GM23248 (cell line): ENCODE data around the gene ATIC. TPM values are rescaled to one million over a fixed set of nuclear protein-coding genes. Genes with fewer than 3 reads are reported as not detected.

ENCODE experiments used
- DNase-seq: peaks from one replicate; pipeline ENCODE4 v3.0.0-alpha.2; 2015
- H2AFZ ChIP-seq: fragments of 200-600 bp; sonication (generic); 2 replicates; pipeline ENCODE4 v1.6.1; 2016; ENCODE audit warnings: antibody characterized with exemption
- H3F3A ChIP-seq: fragments of 200-600 bp; sonication (generic); 2 replicates; pipeline ENCODE4 v1.6.1; 2016; ENCODE audit warnings: mild to moderate bottlenecking, antibody characterized with exemption, mixed run types; ENCODE audit not compliant: insufficient read depth
- H3K27ac ChIP-seq: fragments of 200-600 bp; sonication (generic); 2 replicates; pipeline ENCODE4 v1.5.1; 2016; ENCODE audit warnings: mild to moderate bottlenecking
- H3K27me3 ChIP-seq: fragments of 200-600 bp; sonication (generic); replicated peaks from 2 replicates; pipeline ENCODE4 v1.6.1; 2016; ENCODE audit warnings: mild to moderate bottlenecking; ENCODE audit not compliant: insufficient read depth
- H3K36me3 ChIP-seq: fragments of 200-600 bp; sonication (generic); 2 replicates; pipeline ENCODE4 v1.6.1; 2016; ENCODE audit warnings: low read depth, mild to moderate bottlenecking
- H3K4me1 ChIP-seq: fragments of 200-600 bp; sonication (generic); 2 replicates; pipeline ENCODE4 v1.6.1; 2016; ENCODE audit warnings: mild to moderate bottlenecking; ENCODE audit not compliant: insufficient read depth
- H3K4me2 ChIP-seq: fragments of 200-600 bp; sonication (generic); one replicate; pipeline ENCODE4 v1.6.1; 2016; ENCODE audit warnings: mild to moderate bottlenecking; ENCODE audit not compliant: unreplicated experiment
- H3K4me3 ChIP-seq: fragments of 200-600 bp; sonication (generic); 2 replicates; pipeline ENCODE4 v1.5.1; 2016; ENCODE audit warnings: mild to moderate bottlenecking
- H3K79me2 ChIP-seq: fragments of 200-600 bp; sonication (generic); 2 replicates; pipeline ENCODE4 v1.6.1; 2016; ENCODE audit warnings: mild to moderate bottlenecking; ENCODE audit not compliant: insufficient read depth
- H3K9ac ChIP-seq: fragments of 200-600 bp; sonication (generic); 2 replicates; pipeline ENCODE4 v1.6.1; 2016; ENCODE audit warnings: mild to moderate bottlenecking
- H3K9me2 ChIP-seq: fragments of 200-600 bp; sonication (generic); 2 replicates; pipeline ENCODE4 v1.6.1; 2016; ENCODE audit warnings: mixed run types, mild to moderate bottlenecking, moderate library complexity; ENCODE audit not compliant: insufficient read depth
- H3K9me3 ChIP-seq: fragments of 200-600 bp; sonication (generic); one replicate; pipeline ENCODE4 v1.6.1; 2017; ENCODE audit warnings: low read depth
- H4K20me1 ChIP-seq: fragments of 200-600 bp; sonication (generic); 2 replicates; pipeline ENCODE4 v1.6.0; 2016; ENCODE audit not compliant: insufficient read depth
- EZH2 ChIP-seq: fragments of 200-600 bp; sonication (generic); IDR thresholded peaks from 2 replicates; pipeline ENCODE4 v1.6.1; 2018; ENCODE audit warnings: antibody characterized with exemption, mild to moderate bottlenecking; ENCODE audit not compliant: insufficient read depth, poor library complexity, severe bottlenecking
- EZH2phosphoT487 ChIP-seq: fragments of 200-600 bp; sonication (generic); IDR thresholded peaks from 2 replicates; pipeline ENCODE4 v1.6.1; 2018; ENCODE audit warnings: antibody characterized with exemption, moderate library complexity, mild to moderate bottlenecking, low read depth; ENCODE audit not compliant: insufficient read depth
- WGBS, 2 experiments: methylation state at CpG; one replicate each; pipeline ENCODE4 v1.1.6; 2015 to 2017; ENCODE audit warnings: low lambda C conversion rate in 2 of 2, low coverage in 1 of 2; ENCODE audit errors: missing lambda C conversion rate in 2 of 2; 5-methylcytosine and 5-hydroxymethylcytosine counted together
- in situ Hi-C: fragments of 300-500 bp; cut with MboI; formaldehyde crosslinking; loops from 2 replicates; pipeline ENCODE4 v1.15.0; 2020
- polyA plus RNA-seq: library from polyadenylated mRNA; unstranded; fragments of >200 nt; fragmentation: Nextera tagmentation; extraction: Ambion mirVana; gene quantifications from 2 replicates; pipeline ENCODE4 v1.2.1, GENCODE V29; 2016
- total RNA-seq: library from RNA; depleted of rRNA; stranded (reverse); fragments of >200 nt; shearing (Covaris generic); gene quantifications from 2 replicates; pipeline ENCODE4 v1.2.3, GENCODE V29; 2014

Gene ATIC
- total and polyA plus RNA-seq, 2 experiments from 2014 or later: 9.4 to 68.7 TPM

DNA sequence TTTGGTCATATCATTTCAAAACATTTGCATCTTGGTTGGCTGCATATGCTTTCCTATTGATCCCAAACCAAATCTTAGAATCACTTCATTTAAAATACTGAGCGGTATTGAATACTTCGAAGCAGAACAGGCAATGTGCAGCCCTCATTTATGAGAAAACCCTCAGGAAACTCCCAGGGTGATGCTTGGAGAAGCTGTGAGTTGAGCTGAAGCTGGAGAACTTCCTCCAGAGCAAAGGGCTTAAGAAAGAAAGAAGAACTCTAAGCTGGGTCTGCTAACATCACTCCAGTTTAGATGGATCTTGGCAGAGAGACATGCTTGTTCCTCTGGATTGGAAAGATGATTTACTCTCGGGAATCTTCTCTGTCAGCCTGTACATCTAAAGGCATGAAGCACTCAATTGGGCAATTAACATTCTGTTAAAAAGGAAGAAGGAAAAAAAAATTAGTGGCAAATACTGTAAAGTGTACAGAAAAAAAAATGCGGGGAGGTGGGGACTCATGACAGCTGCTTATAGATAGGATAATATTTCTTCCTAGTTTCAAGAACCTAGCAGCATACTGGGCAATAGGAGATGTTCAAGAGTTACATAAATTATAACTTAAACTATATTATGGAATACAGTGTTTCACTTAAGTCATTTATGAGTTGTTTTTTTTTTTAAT, 49.5 kb downstream of the ATIC start:
- no peaks in the 10 kb centered on the region for H3K9me3 ChIP-seq
- H3F3A ChIP-seq: peaks cover 99% of the 10 kb centered on the region
- H3K9ac ChIP-seq: peak overlapping the region; percentile 9; the same call in 1 of the 2 replicates
- H3K27me3 ChIP-seq: no peaks in the 10 kb centered on the region
- peak overlapping the region; percentile 70 for H3K27ac ChIP-seq
- no peak overlapping the region for H3K4me2 ChIP-seq
- H2AFZ ChIP-seq: no peak overlapping the region
- H3K4me1 ChIP-seq: peaks cover 18% of the 10 kb centered on the region; the same call in 1 of the 2 replicates
- H3K79me2 ChIP-seq: no peaks in the 10 kb centered on the region
- H4K20me1 ChIP-seq: peaks cover 1% of the 10 kb centered on the region; the same call in 1 of the 2 replicates
- peaks cover 71% of the 10 kb centered on the region for H3K36me3 ChIP-seq
- no peaks in the 10 kb centered on the region for H3K9me2 ChIP-seq
- no peak overlapping the region for H3K4me3 ChIP-seq
- WGBS, 2 experiments: 73 to 76% methylated on average over 4 of the region's 4 CpGs
- TF ChIP-seq EZH2: no peak
- no peak for TF ChIP-seq EZH2phosphoT487
- DNase-seq: peak; percentile 30
- in situ Hi-C loops: no loop called here

DNA sequence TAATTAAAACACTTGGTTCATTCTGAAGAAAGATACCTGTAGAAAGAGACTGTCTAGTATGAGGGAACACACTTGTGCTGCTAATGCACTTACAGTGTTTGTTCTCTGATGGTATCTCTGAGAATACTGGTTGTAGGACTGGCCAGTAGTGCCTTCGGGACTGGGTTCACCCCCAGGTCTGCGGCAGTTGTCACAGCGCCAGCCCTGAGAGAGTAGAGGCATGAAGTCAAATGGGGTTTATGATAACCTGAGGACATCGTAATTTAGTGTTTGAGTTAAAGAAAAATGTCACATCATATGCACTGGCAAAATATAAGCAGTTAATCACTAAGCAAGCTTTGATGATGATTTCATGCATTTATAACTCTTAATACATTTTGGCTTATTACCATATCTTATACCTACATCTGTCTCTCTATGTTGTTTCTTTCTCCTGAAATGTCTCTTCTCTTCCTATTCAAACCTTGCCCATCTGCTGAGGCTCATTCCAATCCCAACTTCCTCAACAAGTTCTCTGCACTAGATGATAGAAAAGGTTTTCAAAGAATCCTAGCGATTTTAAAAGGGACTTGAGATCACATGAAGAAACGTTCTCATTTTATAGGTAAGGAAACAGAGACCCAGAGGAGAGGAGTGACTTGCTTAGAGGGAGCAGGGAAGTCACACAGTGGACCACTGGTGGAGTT, 50.2 kb downstream of the ATIC start:
- in situ Hi-C loops: no loop called here
- DNase-seq: peak; percentile 40
- Histone ChIP-seq H3K36me3 (peaks cover 77% of the 10 kb centered on the region), H3K4me2 (no peak overlapping the region), H2AFZ (no peak overlapping the region), H4K20me1 (peaks cover 8% of the 10 kb centered on the region; the same call in 1 of the 2 replicates), H3K27me3 (no peaks in the 10 kb centered on the region), H3K27ac (peak overlapping the region; percentile 70), H3K9me3 (no peaks in the 10 kb centered on the region), H3K4me1 (peaks cover 24% of the 10 kb centered on the region), H3F3A (peaks cover 99% of the 10 kb centered on the region), H3K79me2 (no peaks in the 10 kb centered on the region), H3K9me2 (no peaks in the 10 kb centered on the region), H3K9ac (peak overlapping the region; percentile 9; the same call in 1 of the 2 replicates), H3K4me3 (no peak overlapping the region)
- no peak for TF ChIP-seq EZH2phosphoT487
- TF ChIP-seq EZH2: no peak
- 85 to 88% methylated on average over 6 of the region's 6 CpGs for WGBS, 2 experiments

DNA sequence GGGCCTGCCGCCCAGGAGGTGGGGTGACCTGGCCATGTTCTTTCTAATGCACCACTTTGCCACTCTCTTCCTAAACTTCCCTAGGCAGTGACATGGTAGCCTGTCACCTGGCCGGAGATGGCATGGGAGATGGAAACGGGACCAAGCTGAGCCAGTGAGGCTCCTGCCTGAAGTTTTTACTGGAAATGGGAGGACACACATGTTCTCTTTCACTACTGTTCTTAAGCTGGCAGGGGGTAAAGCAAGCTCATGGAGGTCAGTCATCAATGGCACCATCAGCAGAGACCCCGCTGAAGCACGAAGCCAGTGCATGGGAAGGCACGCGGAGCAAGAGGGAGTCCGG, 50.7 kb downstream of the ATIC start:
- peak; percentile 39 for DNase-seq
- Histone ChIP-seq H3K4me1 (peaks cover 28% of the 10 kb centered on the region), H3K36me3 (peaks cover 83% of the 10 kb centered on the region), H3K4me2 (no peak overlapping the region), H2AFZ (no peak overlapping the region), H3K9ac (no peak overlapping the region), H3K79me2 (no peaks in the 10 kb centered on the region), H3K27ac (peak overlapping the region; percentile 70), H4K20me1 (peaks cover 11% of the 10 kb centered on the region; the same call in 1 of the 2 replicates), H3F3A (peaks cover 99% of the 10 kb centered on the region), H3K27me3 (no peaks in the 10 kb centered on the region), H3K9me2 (no peaks in the 10 kb centered on the region), H3K4me3 (no peak overlapping the region), H3K9me3 (no peaks in the 10 kb centered on the region)
- in situ Hi-C loops: no loop called here
- WGBS, 2 experiments: 93 to 94% methylated on average over 8 of the region's 8 CpGs
- no peak for TF ChIP-seq EZH2phosphoT487
- TF ChIP-seq EZH2: no peak

DNA sequence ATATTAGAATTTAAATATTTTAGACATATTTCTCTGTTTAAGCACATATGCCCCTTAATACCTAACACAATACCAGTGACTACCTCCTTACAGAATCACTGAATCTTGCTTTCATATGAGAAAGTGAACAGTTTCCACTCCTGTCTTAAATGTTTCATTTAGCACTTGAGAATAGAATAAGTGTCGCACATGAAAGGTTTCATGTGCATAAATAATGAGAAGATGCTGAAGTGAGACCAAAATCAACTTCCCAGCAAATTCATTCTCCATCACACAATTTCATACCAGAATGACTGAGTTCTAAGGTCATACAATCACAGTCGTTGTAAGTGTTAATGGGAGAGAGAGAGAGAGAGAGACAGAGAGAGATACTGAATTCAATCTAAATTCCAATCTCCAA, 51.2 kb downstream of the ATIC start:
- no peaks in the 10 kb centered on the region for H3K27me3 ChIP-seq
- H2AFZ ChIP-seq: no peak overlapping the region
- peaks cover 13% of the 10 kb centered on the region; the same call in 1 of the 2 replicates for H4K20me1 ChIP-seq
- H3K4me1 ChIP-seq: peaks cover 28% of the 10 kb centered on the region
- peaks cover 88% of the 10 kb centered on the region for H3K36me3 ChIP-seq
- peak; percentile 23 for DNase-seq
- peak overlapping the region; percentile 70 for H3K27ac ChIP-seq
- H3K4me2 ChIP-seq: no peak overlapping the region
- H3K4me3 ChIP-seq: no peak overlapping the region
- no peak for TF ChIP-seq EZH2
- TF ChIP-seq EZH2phosphoT487: no peak
- H3K9me2 ChIP-seq: no peaks in the 10 kb centered on the region
- in situ Hi-C loops: no loop called here
- no peaks in the 10 kb centered on the region for H3K9me3 ChIP-seq
- H3K9ac ChIP-seq: peak overlapping the region; percentile 11; the same call in 1 of the 2 replicates
- 80 to 83% methylated on average over 2 of the region's 2 CpGs for WGBS, 2 experiments
- peaks cover 99% of the 10 kb centered on the region for H3F3A ChIP-seq
- no peaks in the 10 kb centered on the region for H3K79me2 ChIP-seq
